ENCODE results near the gene SOAT2. TPM values are rescaled to one million over a fixed set of nuclear protein-coding genes. Genes with fewer than 3 reads are reported as not detected.

The SOAT2 gene, protein sequence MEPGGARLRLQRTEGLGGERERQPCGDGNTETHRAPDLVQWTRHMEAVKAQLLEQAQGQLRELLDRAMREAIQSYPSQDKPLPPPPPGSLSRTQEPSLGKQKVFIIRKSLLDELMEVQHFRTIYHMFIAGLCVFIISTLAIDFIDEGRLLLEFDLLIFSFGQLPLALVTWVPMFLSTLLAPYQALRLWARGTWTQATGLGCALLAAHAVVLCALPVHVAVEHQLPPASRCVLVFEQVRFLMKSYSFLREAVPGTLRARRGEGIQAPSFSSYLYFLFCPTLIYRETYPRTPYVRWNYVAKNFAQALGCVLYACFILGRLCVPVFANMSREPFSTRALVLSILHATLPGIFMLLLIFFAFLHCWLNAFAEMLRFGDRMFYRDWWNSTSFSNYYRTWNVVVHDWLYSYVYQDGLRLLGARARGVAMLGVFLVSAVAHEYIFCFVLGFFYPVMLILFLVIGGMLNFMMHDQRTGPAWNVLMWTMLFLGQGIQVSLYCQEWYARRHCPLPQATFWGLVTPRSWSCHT
- total RNA-seq = 0.16 and 0.17 TPM in 2 replicates

DNA sequence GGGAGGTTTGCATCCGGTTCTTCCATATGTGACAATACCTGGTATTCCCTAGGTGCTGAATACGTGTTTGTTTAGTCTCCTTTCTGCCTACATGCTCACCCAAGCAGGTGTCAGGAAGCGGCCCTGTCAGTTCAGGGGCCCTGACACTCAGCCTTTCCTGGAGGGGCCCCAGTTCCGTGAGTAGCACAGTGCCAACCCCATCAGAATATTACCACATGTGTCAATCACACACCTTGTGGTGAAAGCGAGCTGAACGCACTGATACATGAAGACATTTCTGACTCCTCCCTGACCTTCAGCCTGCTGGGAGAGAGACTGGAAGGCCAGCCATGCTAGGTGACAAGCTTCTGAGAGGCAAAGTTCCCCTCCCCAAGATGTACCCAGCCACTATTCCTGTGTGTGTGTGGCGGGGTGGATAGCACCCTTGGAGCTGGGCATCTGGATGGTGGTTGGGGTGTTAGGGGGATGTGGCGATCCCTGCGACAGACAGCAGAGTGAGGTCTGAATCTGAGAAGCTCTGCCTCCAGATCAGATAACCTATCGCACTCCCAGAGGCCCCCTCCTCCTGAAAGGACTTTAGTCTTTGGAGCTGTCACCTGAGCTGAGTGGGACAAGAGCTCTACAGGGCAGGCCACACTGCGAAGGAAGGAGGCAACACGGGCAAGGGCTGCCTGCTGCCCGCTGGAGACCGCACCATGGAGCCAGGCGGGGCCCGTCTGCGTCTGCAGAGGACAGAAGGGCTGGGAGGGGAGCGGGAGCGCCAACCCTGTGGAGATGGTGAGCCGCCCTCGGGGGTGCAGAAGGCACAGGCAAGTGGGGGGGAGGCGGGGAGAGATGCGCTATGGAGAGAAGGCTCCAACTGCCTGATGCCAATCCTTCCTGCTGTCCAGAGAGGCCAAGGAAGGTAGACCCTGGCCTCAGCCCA lies at the start of gene SOAT2:
Gene SOAT2, plus strand, starts transcription at position 604 of the 925 bp plus-strand sequence. Its CDS starts 92 bp downstream, at position 696.

DNA sequence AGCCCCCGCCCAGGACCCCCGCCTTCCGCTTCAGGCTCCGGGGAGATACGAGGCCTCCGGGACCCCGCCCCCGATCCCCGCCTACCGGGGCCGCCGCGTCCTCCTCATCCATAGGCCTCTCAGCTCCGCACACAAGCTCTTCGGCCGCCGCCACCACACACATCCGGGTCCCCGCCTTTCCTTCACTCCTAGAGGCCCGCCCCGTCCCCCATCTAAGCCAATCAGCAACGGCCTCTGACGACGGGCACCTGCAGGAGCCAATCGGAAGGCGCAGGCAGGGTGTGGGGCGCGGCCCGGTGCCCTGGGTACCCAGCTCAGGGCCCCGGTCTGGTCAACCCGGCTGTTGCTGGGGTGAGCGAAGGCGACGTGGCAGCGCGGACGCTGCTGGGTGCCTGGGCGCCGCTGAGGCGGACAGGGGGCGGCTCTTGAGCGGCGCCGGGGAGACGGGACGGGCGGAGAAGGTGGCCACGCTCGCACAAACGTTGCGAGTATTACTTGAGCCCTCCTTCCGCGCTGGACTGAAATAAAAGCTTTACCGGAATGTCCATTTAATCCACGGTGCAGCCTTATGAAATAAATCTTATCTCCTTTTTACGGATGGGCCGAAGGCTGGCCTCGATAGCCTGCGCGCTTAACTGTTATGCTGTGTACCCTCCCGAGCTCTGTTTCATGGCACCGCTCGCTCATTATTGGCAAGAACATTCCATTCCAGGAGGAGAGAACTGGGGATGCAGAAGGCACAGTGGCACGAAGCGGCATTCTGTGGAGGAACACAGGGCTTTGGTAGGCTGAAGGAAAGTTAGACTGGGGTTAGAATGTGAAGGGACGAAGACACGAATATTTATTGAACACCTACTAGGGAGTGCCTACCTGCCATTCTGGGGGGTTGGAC lies 23.8 kb upstream of the SOAT2 start, which contains the start of gene SPRYD3:
Gene SPRYD3, minus strand, starts transcription at position 165 of the 892 bp plus-strand sequence. Its CDS starts 57 bp downstream, at position 108.

DNA sequence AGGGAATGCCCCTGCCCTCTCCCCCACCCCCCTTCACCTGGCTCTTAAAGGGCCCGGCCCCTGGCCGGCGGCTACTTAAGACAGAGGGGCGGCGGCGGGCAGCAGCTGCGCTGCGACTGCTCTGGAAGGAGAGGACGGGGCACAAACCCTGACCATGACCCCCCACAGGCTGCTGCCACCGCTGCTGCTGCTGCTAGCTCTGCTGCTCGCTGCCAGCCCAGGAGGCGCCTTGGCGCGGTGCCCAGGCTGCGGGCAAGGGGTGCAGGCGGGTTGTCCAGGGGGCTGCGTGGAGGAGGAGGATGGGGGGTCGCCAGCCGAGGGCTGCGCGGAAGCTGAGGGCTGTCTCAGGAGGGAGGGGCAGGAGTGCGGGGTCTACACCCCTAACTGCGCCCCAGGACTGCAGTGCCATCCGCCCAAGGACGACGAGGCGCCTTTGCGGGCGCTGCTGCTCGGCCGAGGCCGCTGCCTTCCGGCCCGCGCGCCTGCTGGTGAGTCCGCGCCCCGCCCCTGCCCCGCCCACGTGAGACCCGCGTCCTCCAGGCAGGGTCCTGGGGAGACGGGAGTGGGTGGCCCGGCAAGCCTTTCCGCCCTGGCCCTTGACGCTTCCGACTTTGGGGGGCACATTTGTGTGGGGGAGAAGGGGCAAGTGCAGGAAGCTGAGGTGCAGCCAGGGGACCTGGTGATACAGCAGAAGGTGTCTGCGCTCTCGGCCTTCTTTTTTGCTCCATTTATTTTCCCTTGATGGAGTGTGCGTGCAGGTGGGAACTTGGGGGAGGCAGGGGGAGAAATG lies 5.5 kb upstream of the SOAT2 start, which contains the start of gene IGFBP6:
Gene IGFBP6, plus strand, starts transcription at position 104 of the 790 bp plus-strand sequence. Its CDS starts 51 bp downstream, at position 155.

Other genes starting within 250 kb of the SOAT2 start
- gene KRT8, start 198.4 kb upstream of the SOAT2 start, total RNA-seq = 0.95 and 1.5 TPM in 2 replicates
- 1.0 and 2.2 TPM in 2 replicates for gene KRT18, start 154.4 kb upstream of the SOAT2 start, total RNA-seq
- 1,255 and 1,854 TPM in 2 replicates for gene EIF4B, start 97.0 kb upstream of the SOAT2 start, total RNA-seq
- gene TNS2, start 53.4 kb upstream of the SOAT2 start, total RNA-seq = 48.2 and 58.6 TPM in 2 replicates
- 18.3 and 22.1 TPM in 2 replicates for gene SPRYD3, start 24.1 kb upstream of the SOAT2 start, total RNA-seq
- 1,620 and 3,493 TPM in 2 replicates for gene IGFBP6, start 5.8 kb upstream of the SOAT2 start, total RNA-seq
- 14.3 and 16.9 TPM in 2 replicates for gene ZNF740, start 77.2 kb downstream of the SOAT2 start, total RNA-seq
- gene CSAD, start 77.4 kb downstream of the SOAT2 start, total RNA-seq = 8.4 and 11.3 TPM in 2 replicates
- 0.47 and 1.4 TPM in 2 replicates for gene ITGB7, start 103.8 kb downstream of the SOAT2 start, total RNA-seq
- 32.3 and 35.3 TPM in 2 replicates for gene RARG, start 128.7 kb downstream of the SOAT2 start, total RNA-seq
- 0.86 and 1.9 TPM in 2 replicates for gene ESPL1, start 164.8 kb downstream of the SOAT2 start, total RNA-seq
- 1,042 and 1,327 TPM in 2 replicates for gene PFDN5, start 192.1 kb downstream of the SOAT2 start, total RNA-seq
- gene MYG1, start 196.2 kb downstream of the SOAT2 start, total RNA-seq = 50.8 and 56.3 TPM in 2 replicates
- 37.8 and 39.4 TPM in 2 replicates for gene AAAS, start 218.1 kb downstream of the SOAT2 start, total RNA-seq
- gene SP7, start 232.9 kb downstream of the SOAT2 start, total RNA-seq = not detected in 2 replicates